Measurements from ENCODE around the gene RIGI.

DNA sequence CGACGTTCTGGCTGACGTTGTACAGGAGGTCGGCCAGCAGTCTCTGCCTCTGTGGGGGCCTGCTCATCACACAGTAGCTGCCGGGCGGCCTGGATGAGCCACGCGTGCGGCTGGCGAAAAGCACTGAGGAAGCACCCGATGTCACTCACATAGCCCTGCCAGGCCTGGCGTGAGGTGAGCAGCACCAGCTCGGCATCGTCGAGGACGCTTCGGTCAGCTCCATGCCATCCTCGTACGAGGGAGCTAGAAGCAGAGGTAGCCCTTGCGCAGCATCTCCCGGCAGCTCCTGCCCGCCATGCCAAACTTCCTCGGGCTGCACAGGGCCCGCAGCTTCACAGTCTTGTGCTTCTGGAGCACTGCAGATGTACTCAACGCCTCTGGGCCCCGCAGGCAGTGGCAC is 40.8 kb upstream of the RIGI start:
- TF ChIP-seq, protein P1, sequence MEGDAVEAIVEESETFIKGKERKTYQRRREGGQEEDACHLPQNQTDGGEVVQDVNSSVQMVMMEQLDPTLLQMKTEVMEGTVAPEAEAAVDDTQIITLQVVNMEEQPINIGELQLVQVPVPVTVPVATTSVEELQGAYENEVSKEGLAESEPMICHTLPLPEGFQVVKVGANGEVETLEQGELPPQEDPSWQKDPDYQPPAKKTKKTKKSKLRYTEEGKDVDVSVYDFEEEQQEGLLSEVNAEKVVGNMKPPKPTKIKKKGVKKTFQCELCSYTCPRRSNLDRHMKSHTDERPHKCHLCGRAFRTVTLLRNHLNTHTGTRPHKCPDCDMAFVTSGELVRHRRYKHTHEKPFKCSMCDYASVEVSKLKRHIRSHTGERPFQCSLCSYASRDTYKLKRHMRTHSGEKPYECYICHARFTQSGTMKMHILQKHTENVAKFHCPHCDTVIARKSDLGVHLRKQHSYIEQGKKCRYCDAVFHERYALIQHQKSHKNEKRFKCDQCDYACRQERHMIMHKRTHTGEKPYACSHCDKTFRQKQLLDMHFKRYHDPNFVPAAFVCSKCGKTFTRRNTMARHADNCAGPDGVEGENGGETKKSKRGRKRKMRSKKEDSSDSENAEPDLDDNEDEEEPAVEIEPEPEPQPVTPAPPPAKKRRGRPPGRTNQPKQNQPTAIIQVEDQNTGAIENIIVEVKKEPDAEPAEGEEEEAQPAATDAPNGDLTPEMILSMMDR (IDR thresholded peaks at IDR 0.05; ENCODE audit: insufficient read depth, low read length, poor library complexity, severe bottlenecking), result no peak
- no peak for TF ChIP-seq EZH2phosphoT487 (conservative IDR thresholded peaks at IDR 0.05; ENCODE audit: low read length)

Measured in SU-DHL-6 (cell line).